Mucosa of descending colon (tissue), 3 donors: ENCODE data around the gene MAGEA8. TPM values are rescaled to one million over a fixed set of nuclear protein-coding genes. Genes with fewer than 3 reads are reported as not detected.
A peak's percentile ranks its signal among the peaks of the same experiment; 100 is the strongest.
"Not testable (repeated sequence)": the region's sequence is repeated elsewhere in the genome, so short reads cannot be mapped to it uniquely, and the experiment has no call there.

Experiments used
- ATAC-seq: fragments of 200-7000 bp; cut with Tn5 transposase; one replicate; pipeline ENCODE4 v1.9.1; 2020; ENCODE audit warnings: mild to moderate bottlenecking, moderate library complexity
- DNase-seq, 3 donors: peaks; one replicate each; pipeline ENCODE4 v3.0.0-alpha.2; 2020
- H3K36me3 ChIP-seq: fragments of 200-600 bp; one replicate; pipeline ENCODE4 v1.8.0; 2021; ENCODE audit warnings: low read depth, mild to moderate bottlenecking
- H3K4me1 ChIP-seq: fragments of 200-600 bp; one replicate; pipeline ENCODE4 v1.8.0; 2021; ENCODE audit warnings: low read depth, mild to moderate bottlenecking
- H3K4me3 ChIP-seq: fragments of 200-600 bp; one replicate; pipeline ENCODE4 v1.8.0; 2021; ENCODE audit warnings: mild to moderate bottlenecking
- H3K9me3 ChIP-seq: fragments of 200-600 bp; one replicate; pipeline ENCODE4 v1.8.0; 2021; ENCODE audit warnings: mild to moderate bottlenecking
- intact Hi-C, 2 donors: fragments of 100-400 bp; cut with DNase I in 1 of 2; cut with micrococcal nuclease in 1 of 2; formaldehyde crosslinking; loops; one replicate each; pipeline versions ENCODE4 v1.11.0 to v1.11.1; 2022; cut with DNase I, micrococcal nuclease
- total RNA-seq, 3 donors: library from RNA; stranded (reverse); fragmentation: NEBNext Ultra II Directional in 2 of 3; extraction: Animal tissue kit (Norgen Biotek cat#: 25700) in 2 of 3; gene quantifications; one replicate each; pipeline versions ENCODE4 v1.2.1 to v1.2.4, GENCODE V29; 2021 to 2023
- TF ChIP-seq, protein P1 (sequence below): fragments of 200-600 bp; IDR thresholded peaks from one replicate; pipeline ENCODE4 v1.8.0; 2022; ENCODE audit warnings: antibody characterized with exemption, mild to moderate bottlenecking
- donor health status: DM: no; HTN: no; CAD: no; lungs with moderate emphysema.
- donor health status: DM: no; HTN: no; CAD: no.
- donor health status: DM: no; HTN: yes; CAD: no.

MAGEA8 gene
- total RNA-seq, 3 donors from 2014 or later: not detected

DNA sequence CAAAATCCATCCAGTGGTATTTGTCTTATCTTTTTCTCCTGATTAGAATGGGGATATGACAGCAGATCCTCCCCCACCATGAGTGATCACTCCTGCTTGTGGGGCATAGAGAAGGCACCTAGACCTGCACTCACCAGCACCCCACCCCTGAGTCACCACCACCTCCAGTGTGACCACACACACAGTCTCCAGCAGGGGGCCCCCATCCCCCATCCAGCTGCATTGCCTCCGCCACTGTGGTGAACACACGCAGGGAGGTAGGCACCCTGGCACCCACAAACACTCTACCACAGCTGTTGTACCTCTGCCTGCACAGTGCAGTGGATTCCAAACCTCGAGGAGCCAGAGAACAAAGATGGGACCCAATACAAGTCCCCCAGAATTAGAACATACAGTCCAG is 9.0 kb upstream of the MAGEA8 start:
- peak; percentile 39 to 50 (median 50) for DNase-seq
- no peaks in the 10 kb centered on the region for H3K4me1 ChIP-seq
- ATAC-seq: peak; percentile 76
- H3K9me3 ChIP-seq: no peaks in the 10 kb centered on the region
- TF ChIP-seq, protein P1, sequence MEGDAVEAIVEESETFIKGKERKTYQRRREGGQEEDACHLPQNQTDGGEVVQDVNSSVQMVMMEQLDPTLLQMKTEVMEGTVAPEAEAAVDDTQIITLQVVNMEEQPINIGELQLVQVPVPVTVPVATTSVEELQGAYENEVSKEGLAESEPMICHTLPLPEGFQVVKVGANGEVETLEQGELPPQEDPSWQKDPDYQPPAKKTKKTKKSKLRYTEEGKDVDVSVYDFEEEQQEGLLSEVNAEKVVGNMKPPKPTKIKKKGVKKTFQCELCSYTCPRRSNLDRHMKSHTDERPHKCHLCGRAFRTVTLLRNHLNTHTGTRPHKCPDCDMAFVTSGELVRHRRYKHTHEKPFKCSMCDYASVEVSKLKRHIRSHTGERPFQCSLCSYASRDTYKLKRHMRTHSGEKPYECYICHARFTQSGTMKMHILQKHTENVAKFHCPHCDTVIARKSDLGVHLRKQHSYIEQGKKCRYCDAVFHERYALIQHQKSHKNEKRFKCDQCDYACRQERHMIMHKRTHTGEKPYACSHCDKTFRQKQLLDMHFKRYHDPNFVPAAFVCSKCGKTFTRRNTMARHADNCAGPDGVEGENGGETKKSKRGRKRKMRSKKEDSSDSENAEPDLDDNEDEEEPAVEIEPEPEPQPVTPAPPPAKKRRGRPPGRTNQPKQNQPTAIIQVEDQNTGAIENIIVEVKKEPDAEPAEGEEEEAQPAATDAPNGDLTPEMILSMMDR: no peak
- no peaks in the 10 kb centered on the region for H3K36me3 ChIP-seq
- no peak overlapping the region for H3K4me3 ChIP-seq
- intact Hi-C loops: no loop called here

GRCh38 chrX:149877157-149877556 is 3.8 kb upstream of the MAGEA8 start:
- TF ChIP-seq, protein P1: no peak
- Histone ChIP-seq H3K9me3 (no peaks in the 10 kb centered on the region), H3K4me3 (no peak overlapping the region), H3K4me1 (no peaks in the 10 kb centered on the region), H3K36me3 (no peaks in the 10 kb centered on the region)
- intact Hi-C loops: no loop called here
- no peak for ATAC-seq
- DNase-seq: no peak

GRCh38 chrX:149877636-149878035 is 3.3 kb upstream of the MAGEA8 start:
- intact Hi-C loops: no loop called here
- ATAC-seq: no peak

GRCh38 chrX:149890828-149891227 is 9.8 kb downstream of the MAGEA8 start:
- H3K4me3 ChIP-seq, intact Hi-C loops, H3K4me1 ChIP-seq, H3K36me3 ChIP-seq, H3K9me3 ChIP-seq, ATAC-seq, DNase-seq: not testable (repeated sequence)

More at GRCh38 chrX:149877636-149878035, 3.3 kb upstream of the MAGEA8 start:
- no peak for DNase-seq
- no peaks in the 10 kb centered on the region for H3K36me3 ChIP-seq
- H3K4me3 ChIP-seq: no peak overlapping the region
- no peaks in the 10 kb centered on the region for H3K4me1 ChIP-seq
- no peaks in the 10 kb centered on the region for H3K9me3 ChIP-seq
- TF ChIP-seq, protein P1: no peak

- Histone ChIP-seq H3K36me3 (no peaks in the 10 kb centered on the region), H3K9me3 (no peaks in the 10 kb centered on the region), H3K4me1 (no peaks in the 10 kb centered on the region), H3K4me3 (no peak overlapping the region)
- TF ChIP-seq, protein P1: no peak
- DNase-seq (no peak), ATAC-seq (no peak)
- intact Hi-C loops: no loop called here
Measured at GRCh38 chrX:149898554-149898953, 17.6 kb downstream of the MAGEA8 start.

DNA sequence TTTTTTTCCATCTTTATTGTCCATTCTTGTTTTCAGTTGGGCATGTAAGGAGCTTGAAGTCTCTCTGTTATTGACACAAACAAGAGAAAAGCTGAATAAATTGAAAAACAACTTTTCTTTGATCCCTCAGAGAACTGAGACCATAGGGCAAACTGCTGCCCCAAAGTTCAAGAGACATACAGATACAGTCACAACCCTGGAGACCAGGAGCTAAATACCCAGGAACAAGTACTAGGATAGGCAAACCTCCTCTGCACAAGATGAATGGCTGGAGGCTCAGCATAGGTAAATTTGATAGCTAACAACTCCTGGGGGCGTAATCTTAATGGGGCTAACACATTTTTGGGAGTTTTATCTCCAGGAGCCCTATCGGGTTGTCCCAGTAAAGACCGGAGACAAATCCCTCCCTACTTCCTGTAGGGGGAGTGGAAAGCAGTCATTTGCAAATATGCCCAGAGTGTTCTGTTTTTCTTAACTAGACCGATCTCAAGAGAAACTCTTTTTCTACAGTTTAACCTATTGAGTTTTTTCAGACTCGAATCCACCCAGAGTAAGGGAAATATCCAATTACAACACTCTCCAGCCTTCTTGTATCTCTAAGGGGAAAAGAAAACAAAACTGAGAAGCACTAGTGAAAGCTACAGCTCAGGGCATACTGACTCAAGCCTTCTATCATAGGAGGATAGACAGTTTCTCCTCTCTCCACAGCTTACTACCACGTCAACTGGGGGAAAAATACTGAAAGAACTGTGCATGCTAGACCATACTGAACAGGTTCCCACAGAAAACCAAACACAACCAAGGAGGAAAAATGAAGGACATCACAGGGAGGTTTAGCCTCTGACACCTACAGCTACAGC is 23.1 kb downstream of the MAGEA8 start:
- Histone ChIP-seq H3K36me3 (no peaks in the 10 kb centered on the region), H3K4me1 (no peaks in the 10 kb centered on the region), H3K4me3 (no peak overlapping the region), H3K9me3 (no peaks in the 10 kb centered on the region)
- TF ChIP-seq, protein P1: no peak
- no peak for ATAC-seq
- no peak for DNase-seq
- intact Hi-C loops: no loop called here
